C4-2B (cell line): ENCODE data around the gene CTU2.

Experiments
- CTCF ChIP-seq: fragments of 450-650 bp; conservative IDR thresholded peaks from 2 replicates; pipeline ENCODE4 v1.5.1; 2017; ENCODE audit warnings: mild to moderate bottlenecking
- ZFX ChIP-seq: fragments of 450-650 bp; IDR thresholded peaks from 2 replicates; pipeline ENCODE4 v1.6.1; 2017

- TF ChIP-seq CTCF (no peak), ZFX (no peak)
Observed at GRCh38 chr16:88671806-88672205, 34.5 kb upstream of the CTU2 start.
